IMR-90 (cell line): ENCODE measurements around the gene FKBP14. TPM values are rescaled to one million over a fixed set of nuclear protein-coding genes. Genes with fewer than 3 reads are reported as not detected.

Source experiments
- ATAC-seq: fragments of 200-7000 bp; cut with Tn5 transposase; 2 replicates; pipeline ENCODE4 v1.9.1; 2020; ENCODE audit warnings: low read depth, mild to moderate bottlenecking, moderate library complexity
- BruUV-seq: library from RNA; stranded (reverse); fragments of 400-500 nt; replicated peaks from 2 replicates; lab custom pipeline; 2021; lab: Mats Ljungman, UMichigan
- CTCF ChIA-PET: fragments of 300-600 bp; formaldehyde crosslinking; extraction: SDS; loops from one replicate; lab custom pipeline; 2021; ENCODE audit warnings: antibody characterized with exemption; lab: Yijun Ruan, JAX
- POLR2A ChIA-PET: fragments of 300-600 bp; sonication (Branson Sonifier 250); formaldehyde crosslinking; loops from one replicate; lab custom pipeline; 2022; ENCODE audit warnings: antibody characterized with exemption; ENCODE audit not compliant: unreplicated experiment; lab: Charles Lee
- DNase-seq: peaks from one replicate; pipeline ENCODE4 v3.0.0; 2013
- H2AFZ ChIP-seq: replicated peaks from 2 replicates; pipeline ENCODE3; 2013; ENCODE audit warnings: low read length, mild to moderate bottlenecking; ENCODE audit not compliant: poor library complexity
- H2AK5ac ChIP-seq: 2 replicates; pipeline ENCODE4 v1.6.1; 2013; ENCODE audit warnings: low read depth, low read length, inconsistent platforms
- H2AK9ac ChIP-seq: replicated peaks from 2 replicates; pipeline ENCODE3; 2013; ENCODE audit warnings: mild to moderate bottlenecking, low read depth, low read length, moderate library complexity; ENCODE audit not compliant: poor library complexity
- H2BK120ac ChIP-seq: 2 replicates; pipeline ENCODE4 v1.6.1; 2013; ENCODE audit warnings: low read depth, low read length, inconsistent platforms
- H2BK15ac ChIP-seq: 3 replicates; pipeline ENCODE4 v1.6.1; 2013; ENCODE audit warnings: low read depth, low read length, inconsistent platforms
- H2BK20ac ChIP-seq: 2 replicates; pipeline ENCODE4 v1.6.1; 2013; ENCODE audit warnings: low read depth, mild to moderate bottlenecking, inconsistent platforms, low read length, moderate library complexity
- H2BK5ac ChIP-seq: 2 replicates; pipeline ENCODE4 v1.6.1; 2013; ENCODE audit warnings: mild to moderate bottlenecking, low read depth, low read length, inconsistent platforms; ENCODE audit not compliant: poor library complexity, severe bottlenecking
- H3K14ac ChIP-seq: replicated peaks from 2 replicates; pipeline ENCODE4 v1.6.1; 2013; ENCODE audit warnings: low read depth, low read length, inconsistent platforms
- H3K18ac ChIP-seq: 2 replicates; pipeline ENCODE4 v1.6.1; 2013; ENCODE audit warnings: low read depth, low read length, control low read depth
- H3K23ac ChIP-seq: 2 replicates; pipeline ENCODE4 v1.6.1; 2013; ENCODE audit warnings: low read depth, low read length, inconsistent platforms
- H3K27ac ChIP-seq: 2 replicates; pipeline ENCODE4 v1.5.1; 2013; ENCODE audit warnings: mild to moderate bottlenecking, control low read depth, low read length; ENCODE audit not compliant: insufficient read depth
- H3K27me3 ChIP-seq: 2 replicates; pipeline ENCODE4 v1.6.1; 2013; ENCODE audit warnings: low read length; ENCODE audit not compliant: control insufficient read depth, insufficient read depth
- H3K36me3 ChIP-seq: 2 replicates; pipeline ENCODE4 v1.6.1; 2013; ENCODE audit warnings: low read length, mixed read lengths; ENCODE audit not compliant: control insufficient read depth, insufficient read depth
- H3K4ac ChIP-seq: 2 replicates; pipeline ENCODE4 v1.6.1; 2013; ENCODE audit warnings: low read depth, low read length, inconsistent platforms
- H3K4me1 ChIP-seq: 2 replicates; pipeline ENCODE4 v1.6.1; 2013; ENCODE audit warnings: low read length, mixed read lengths; ENCODE audit not compliant: control insufficient read depth, insufficient read depth
- H3K4me2 ChIP-seq: 2 replicates; pipeline ENCODE4 v1.6.1; 2013; ENCODE audit warnings: low read depth, mild to moderate bottlenecking, control low read depth, low read length, moderate library complexity
- H3K4me3 ChIP-seq: 2 replicates; pipeline ENCODE4 v1.5.1; 2013; ENCODE audit warnings: low read depth, mild to moderate bottlenecking, control low read depth, low read length, moderate library complexity; ENCODE audit not compliant: insufficient read depth
- H3K56ac ChIP-seq: 2 replicates; pipeline ENCODE4 v1.6.1; 2013; ENCODE audit warnings: low read length, inconsistent platforms; ENCODE audit not compliant: insufficient read depth; ENCODE audit errors: extremely low read depth
- H3K79me1 ChIP-seq, 2 experiments: 2 replicates each; pipeline ENCODE4 v1.6.1; 2013; ENCODE audit warnings: low read length in 2 of 2, inconsistent platforms in 1 of 2, low read depth in 1 of 2
- H3K9ac ChIP-seq: 2 replicates; pipeline ENCODE4 v1.6.1; 2013; ENCODE audit warnings: low read depth, low read length, control low read depth
- H3K9me1 ChIP-seq: 2 replicates; pipeline ENCODE4 v1.6.1; 2013; ENCODE audit warnings: low read length, inconsistent platforms; ENCODE audit not compliant: insufficient read depth
- H3K9me3 ChIP-seq: 2 replicates; pipeline ENCODE4 v1.6.1; 2013; ENCODE audit warnings: low read length; ENCODE audit not compliant: control insufficient read depth, insufficient read depth
- H4K20me1 ChIP-seq: 2 replicates; pipeline ENCODE4 v1.6.1; 2013; ENCODE audit warnings: low read length, inconsistent platforms; ENCODE audit not compliant: insufficient read depth
- H4K5ac ChIP-seq: 2 replicates; pipeline ENCODE4 v1.6.1; 2013; ENCODE audit warnings: mild to moderate bottlenecking, low read depth, low read length, control low read depth
- H4K8ac ChIP-seq, 2 experiments: 2 replicates each; pipeline ENCODE4 v1.6.1; 2013; ENCODE audit warnings: low read depth in 2 of 2, low read length in 2 of 2, control low read depth in 1 of 2, inconsistent platforms in 1 of 2
- H4K91ac ChIP-seq: 2 replicates; pipeline ENCODE4 v1.6.1; 2013; ENCODE audit warnings: low read depth, low read length, inconsistent platforms; ENCODE audit not compliant: insufficient read depth
- BHLHE40 ChIP-seq: fragments of 150-350 bp; IDR thresholded peaks from 2 replicates; pipeline ENCODE4 v1.6.1; 2016; ENCODE audit warnings: mild to moderate bottlenecking, low read depth, low read length
- CEBPB ChIP-seq: IDR thresholded peaks from 2 replicates; pipeline ENCODE4 v1.6.1; 2012; ENCODE audit warnings: low read depth, low read length, improper control_type of control experiment
- CHD1 ChIP-seq: IDR thresholded peaks from 2 replicates; pipeline ENCODE4 v1.6.1; 2012; ENCODE audit warnings: low read depth, low read length, improper control_type of control experiment
- FOS ChIP-seq: fragments of 150-350 bp; IDR thresholded peaks from 2 replicates; pipeline ENCODE4 v1.6.1; 2016; ENCODE audit warnings: low read depth, low read length
- MAFK ChIP-seq: IDR thresholded peaks from 2 replicates; pipeline ENCODE4 v1.6.1; 2012; ENCODE audit warnings: low read depth, low read length, improper control_type of control experiment
- MAZ ChIP-seq: IDR thresholded peaks from 2 replicates; pipeline ENCODE4 v1.6.1; 2012; ENCODE audit warnings: low read depth, mild to moderate bottlenecking, low read length, improper control_type of control experiment, moderate library complexity, borderline replicate concordance
- MXI1 ChIP-seq: IDR thresholded peaks from 2 replicates; pipeline ENCODE4 v1.6.1; 2012; ENCODE audit warnings: low read depth, mild to moderate bottlenecking, low read length, moderate library complexity, borderline replicate concordance
- NFE2L2 ChIP-seq: fragments of 150-350 bp; IDR thresholded peaks from 2 replicates; pipeline ENCODE4 v1.6.1; 2016; ENCODE audit warnings: low read depth, mild to moderate bottlenecking, low read length
- POLR2A ChIP-seq: IDR thresholded peaks from 2 replicates; pipeline ENCODE4 v1.6.1; 2012; ENCODE audit warnings: mild to moderate bottlenecking, low read depth, low read length
- RAD21 ChIP-seq: IDR thresholded peaks from 2 replicates; pipeline ENCODE4 v1.6.1; 2012; ENCODE audit warnings: low read length, improper control_type of control experiment
- RCOR1 ChIP-seq: IDR thresholded peaks from 2 replicates; pipeline ENCODE4 v1.6.1; 2012; ENCODE audit warnings: mild to moderate bottlenecking, low read length, improper control_type of control experiment; ENCODE audit not compliant: insufficient replicate concordance
- RFX5 ChIP-seq: IDR thresholded peaks from 2 replicates; pipeline ENCODE4 v1.8.0; 2012; ENCODE audit warnings: low read depth, mild to moderate bottlenecking, low read length, moderate library complexity
- SMC3 ChIP-seq: fragments of 150-350 bp; IDR thresholded peaks from 2 replicates; pipeline ENCODE4 v1.6.1; 2016; ENCODE audit warnings: low read depth, mild to moderate bottlenecking, antibody characterized with exemption, low read length, moderate library complexity
- WGBS, 2 experiments: methylation state at CpG; one replicate each; pipeline versions ENCODE4 v1.1.5 to v1.1.7; 2013; ENCODE audit warnings: missing lambda C conversion rate in 2 of 2; ENCODE audit not compliant: insufficient read length in 1 of 2; ENCODE audit errors: extremely low coverage in 2 of 2; 5-methylcytosine and 5-hydroxymethylcytosine counted together
- dilution Hi-C: fragments of 300-500 bp; cut with HindIII; formaldehyde crosslinking; loops from one replicate; pipeline ENCODE4 v1.14.3; 2018; ENCODE audit warnings: low sequenced_read_pairs; ENCODE audit not compliant: unreplicated experiment
- in situ Hi-C: fragments of 300-500 bp; cut with MboI; formaldehyde crosslinking; loops from 3 replicates; pipeline ENCODE4 v1.14.3; 2019; ENCODE audit warnings: low sequenced_read_pairs, inconsistent platforms, mixed read lengths
- intact Hi-C: fragments of 100-400 bp; cut with micrococcal nuclease; formaldehyde crosslinking; loops from 2 replicates; pipeline ENCODE4 v1.10.0; 2022
- polyA plus RNA-seq, 3 experiments: library from polyadenylated mRNA; depleted of rRNA; stranded (reverse); fragments of >200 nt; gene quantifications; 2 replicates each; pipeline ENCODE4 v1.2.3, GENCODE V29; 2012; ENCODE audit warnings: low replicate concordance in 1 of 3
- total RNA-seq: library from RNA; depleted of rRNA; stranded (reverse); fragments of >200 nt; gene quantifications from 2 replicates; pipeline ENCODE4 v1.2.3, GENCODE V29; 2012
- TF ChIP-seq, protein P1 (sequence below): fragments of 150-350 bp; IDR thresholded peaks from 2 replicates; pipeline ENCODE4 v1.6.1; 2017; ENCODE audit warnings: mild to moderate bottlenecking, antibody characterized with exemption, low read length, low read depth
- TF ChIP-seq, protein P2 (sequence below): fragments of 150-350 bp; IDR thresholded peaks from 2 replicates; pipeline ENCODE4 v1.6.1; 2016; ENCODE audit warnings: low read depth, mild to moderate bottlenecking, low read length, moderate library complexity, borderline replicate concordance
- TF ChIP-seq, protein P3 (sequence below): conservative IDR thresholded peaks from 2 replicates; pipeline ENCODE4 v1.5.1; 2012; ENCODE audit warnings: mild to moderate bottlenecking, low read depth, low read length, improper control_type of control experiment

FKBP14 gene
- total and polyA plus RNA-seq, 2 of the 4 experiments (the other 2 are of a cell fraction) = 26.3 to 27.1 TPM

DNA sequence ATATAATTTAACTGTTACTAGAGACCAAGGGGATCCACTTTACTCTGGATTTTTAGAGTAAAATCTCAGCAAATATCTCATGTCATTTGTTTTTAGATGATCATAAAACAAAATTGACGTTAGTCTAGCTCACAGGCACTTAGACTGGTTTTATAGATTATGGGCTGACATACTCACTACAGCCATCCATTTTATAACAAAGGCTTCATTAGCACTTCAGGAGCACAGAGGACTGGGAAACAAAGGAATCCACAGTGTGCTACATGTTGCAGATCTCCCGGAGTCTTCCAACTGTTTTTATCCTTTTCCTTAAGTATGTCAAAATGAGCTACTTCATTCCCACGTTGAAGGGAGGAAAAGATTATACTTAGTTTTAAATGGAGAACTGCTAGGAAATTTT lies 21.0 kb downstream of the FKBP14 start:
- POLR2A ChIA-PET = no interaction called here
- H4K91ac ChIP-seq = no peak overlapping the region
- H2AK5ac ChIP-seq = no peak overlapping the region

More for the DNA sequence above, 21.0 kb downstream of the FKBP14 start:
- Histone ChIP-seq H3K9me3 (no peaks in the 10 kb centered on the region), H2BK5ac (no peak overlapping the region), H3K9ac (no peak overlapping the region), H3K36me3 (no peaks in the 10 kb centered on the region), H3K18ac (no peak overlapping the region), H3K56ac (no peak overlapping the region), H3K23ac (no peak overlapping the region), H3K4me1 (peaks cover 2% of the 10 kb centered on the region; the same call in 1 of the 2 replicates), H2BK15ac (no peak overlapping the region), H3K27ac (no peak overlapping the region), H2BK20ac (no peak overlapping the region), H2AFZ (no peak overlapping the region), H4K5ac (no peak overlapping the region), H4K20me1 (no peaks in the 10 kb centered on the region), H3K4ac (no peak overlapping the region), H3K79me1 (no peaks in the 10 kb centered on the region), H3K4me2 (no peak overlapping the region), H3K14ac (no peak overlapping the region), H4K8ac (no peak overlapping the region), H3K9me1 (no peaks in the 10 kb centered on the region), H3K4me3 (no peak overlapping the region), H3K27me3 (no peaks in the 10 kb centered on the region), H2BK120ac (no peak overlapping the region), H2AK9ac (no peak overlapping the region)
- intact Hi-C loops = no loop called here
- dilution Hi-C loops = no loop called here
- CTCF ChIA-PET = no interaction called here
- no peak for ATAC-seq
- in situ Hi-C loops = no loop called here
- no CpG with 5 or more reads among the region's 3 CpGs for WGBS, 2 experiments
- no peak for DNase-seq
- TF ChIP-seq RFX5 (no peak), CHD1 (no peak), POLR2A (no peak), BHLHE40 (no peak), RAD21 (no peak), SMC3 (no peak), CEBPB (no peak), MAZ (no peak), MAFK (no peak), NFE2L2 (no peak), FOS (no peak), MXI1 (no peak), RCOR1 (no peak)
- TF ChIP-seq, protein P1, sequence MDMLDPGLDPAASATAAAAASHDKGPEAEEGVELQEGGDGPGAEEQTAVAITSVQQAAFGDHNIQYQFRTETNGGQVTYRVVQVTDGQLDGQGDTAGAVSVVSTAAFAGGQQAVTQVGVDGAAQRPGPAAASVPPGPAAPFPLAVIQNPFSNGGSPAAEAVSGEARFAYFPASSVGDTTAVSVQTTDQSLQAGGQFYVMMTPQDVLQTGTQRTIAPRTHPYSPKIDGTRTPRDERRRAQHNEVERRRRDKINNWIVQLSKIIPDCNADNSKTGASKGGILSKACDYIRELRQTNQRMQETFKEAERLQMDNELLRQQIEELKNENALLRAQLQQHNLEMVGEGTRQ = no peak
- TF ChIP-seq, protein P2, sequence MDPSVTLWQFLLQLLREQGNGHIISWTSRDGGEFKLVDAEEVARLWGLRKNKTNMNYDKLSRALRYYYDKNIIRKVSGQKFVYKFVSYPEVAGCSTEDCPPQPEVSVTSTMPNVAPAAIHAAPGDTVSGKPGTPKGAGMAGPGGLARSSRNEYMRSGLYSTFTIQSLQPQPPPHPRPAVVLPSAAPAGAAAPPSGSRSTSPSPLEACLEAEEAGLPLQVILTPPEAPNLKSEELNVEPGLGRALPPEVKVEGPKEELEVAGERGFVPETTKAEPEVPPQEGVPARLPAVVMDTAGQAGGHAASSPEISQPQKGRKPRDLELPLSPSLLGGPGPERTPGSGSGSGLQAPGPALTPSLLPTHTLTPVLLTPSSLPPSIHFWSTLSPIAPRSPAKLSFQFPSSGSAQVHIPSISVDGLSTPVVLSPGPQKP = no peak
- TF ChIP-seq, protein P3, sequence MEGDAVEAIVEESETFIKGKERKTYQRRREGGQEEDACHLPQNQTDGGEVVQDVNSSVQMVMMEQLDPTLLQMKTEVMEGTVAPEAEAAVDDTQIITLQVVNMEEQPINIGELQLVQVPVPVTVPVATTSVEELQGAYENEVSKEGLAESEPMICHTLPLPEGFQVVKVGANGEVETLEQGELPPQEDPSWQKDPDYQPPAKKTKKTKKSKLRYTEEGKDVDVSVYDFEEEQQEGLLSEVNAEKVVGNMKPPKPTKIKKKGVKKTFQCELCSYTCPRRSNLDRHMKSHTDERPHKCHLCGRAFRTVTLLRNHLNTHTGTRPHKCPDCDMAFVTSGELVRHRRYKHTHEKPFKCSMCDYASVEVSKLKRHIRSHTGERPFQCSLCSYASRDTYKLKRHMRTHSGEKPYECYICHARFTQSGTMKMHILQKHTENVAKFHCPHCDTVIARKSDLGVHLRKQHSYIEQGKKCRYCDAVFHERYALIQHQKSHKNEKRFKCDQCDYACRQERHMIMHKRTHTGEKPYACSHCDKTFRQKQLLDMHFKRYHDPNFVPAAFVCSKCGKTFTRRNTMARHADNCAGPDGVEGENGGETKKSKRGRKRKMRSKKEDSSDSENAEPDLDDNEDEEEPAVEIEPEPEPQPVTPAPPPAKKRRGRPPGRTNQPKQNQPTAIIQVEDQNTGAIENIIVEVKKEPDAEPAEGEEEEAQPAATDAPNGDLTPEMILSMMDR = no peak
- no TSS peak for BruUV-seq
